ENCODE results near the gene C3orf33. TPM values are rescaled to one million over a fixed set of nuclear protein-coding genes. Genes with fewer than 3 reads are reported as not detected.

The C3orf33 gene
- total and polyA plus RNA-seq, 9 of the 15 experiments (the other 6 are each of a cell fraction or from before 2014, with no cell fraction given), result 4.1 to 10.2 (median 6.0) TPM

DNA sequence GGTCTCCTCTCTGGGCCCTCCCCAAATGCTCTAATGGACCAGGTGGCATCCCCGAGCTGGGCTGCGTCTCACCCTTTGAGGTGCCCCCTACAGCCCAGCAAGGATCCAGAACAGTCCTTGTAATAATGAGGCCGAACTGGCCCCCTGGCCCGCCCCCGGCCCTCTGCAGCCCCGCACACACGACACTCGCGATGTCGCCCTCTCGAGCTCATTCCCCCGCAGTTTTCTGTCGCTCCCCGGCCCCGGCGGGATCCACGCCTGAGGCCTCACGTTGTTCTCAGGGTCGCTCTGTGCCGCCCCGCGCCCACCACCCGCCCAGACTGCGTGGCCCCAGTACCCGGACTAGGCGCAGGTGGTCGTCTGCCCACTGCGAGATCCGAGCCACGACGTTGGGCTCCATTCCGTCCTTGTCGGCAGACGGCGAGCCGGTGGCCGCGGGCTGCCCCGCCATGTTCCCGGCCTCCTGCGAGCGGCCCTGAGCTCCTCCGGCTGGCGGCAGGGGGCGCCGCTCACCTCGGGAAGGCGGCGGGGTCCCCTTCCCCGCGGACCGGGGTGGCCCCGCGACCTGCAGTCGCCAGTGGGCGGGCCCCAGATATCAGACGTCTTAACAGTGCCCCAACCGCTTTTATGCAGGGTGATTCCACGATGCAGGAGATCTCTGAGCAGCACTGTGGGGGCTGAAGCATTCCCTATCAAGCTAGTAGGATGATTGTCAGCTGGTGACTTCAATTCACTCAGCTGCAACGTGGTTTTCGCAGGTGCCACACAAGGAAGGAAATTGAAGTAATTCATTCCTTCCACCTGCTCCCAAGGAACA, at the start of gene C3orf33 (continued):
- TF ChIP-seq HDAC3 (IDR thresholded peaks at IDR 0.05; ENCODE audit: borderline replicate concordance, partially characterized antibody) (no peak), BHLHE40 (IDR thresholded peaks at IDR 0.05; ENCODE audit: low read length) (no peak), YY1 (IDR thresholded peaks at IDR 0.05; ENCODE audit: borderline replicate concordance in 1 of 3, control insufficient read depth in 1 of 3, extremely low read depth in 1 of 3, insufficient read depth in 3 of 3, insufficient read length in 1 of 3, insufficient replicate concordance in 2 of 3, low read depth in 1 of 3, low read length in 2 of 3) (peak; percentile 70 to 95 (median 92)), C11orf30 (IDR thresholded peaks at IDR 0.05; ENCODE audit: low read depth) (peak; percentile 24; the same call in 1 of the 2 replicates), NCOA6 (IDR thresholded peaks at IDR 0.05) (no peak), CCAR2 (IDR thresholded peaks at IDR 0.05; ENCODE audit: low read depth, low read length) (no peak), RB1 (IDR thresholded peaks at IDR 0.05; ENCODE audit: low read depth) (peak; percentile 94), MYBL2 (IDR thresholded peaks at IDR 0.05; ENCODE audit: low read depth) (no peak), MYBL2 (CRISPR knock-in tag; IDR thresholded peaks at IDR 0.05; ENCODE audit: borderline replicate concordance) (no peak), HEY1 (CRISPR knock-in tag; IDR thresholded peaks at IDR 0.05; ENCODE audit: borderline replicate concordance) (no peak), ETV6 (IDR thresholded peaks at IDR 0.05; ENCODE audit: borderline replicate concordance in 1 of 2, low read depth in 2 of 2, low read length in 1 of 2) (no peak), ETV6 (CRISPR knock-in tag; IDR thresholded peaks at IDR 0.05; ENCODE audit: borderline replicate concordance) (no peak), EGR1 (conservative IDR thresholded peaks at IDR 0.05) (peak; percentile 36), LARP7 (IDR thresholded peaks at IDR 0.05) (no peak), EZH2 (IDR thresholded peaks at IDR 0.05; ENCODE audit: borderline replicate concordance, low read depth, low read length) (no peak)
- TF ChIP-seq, protein P1, sequence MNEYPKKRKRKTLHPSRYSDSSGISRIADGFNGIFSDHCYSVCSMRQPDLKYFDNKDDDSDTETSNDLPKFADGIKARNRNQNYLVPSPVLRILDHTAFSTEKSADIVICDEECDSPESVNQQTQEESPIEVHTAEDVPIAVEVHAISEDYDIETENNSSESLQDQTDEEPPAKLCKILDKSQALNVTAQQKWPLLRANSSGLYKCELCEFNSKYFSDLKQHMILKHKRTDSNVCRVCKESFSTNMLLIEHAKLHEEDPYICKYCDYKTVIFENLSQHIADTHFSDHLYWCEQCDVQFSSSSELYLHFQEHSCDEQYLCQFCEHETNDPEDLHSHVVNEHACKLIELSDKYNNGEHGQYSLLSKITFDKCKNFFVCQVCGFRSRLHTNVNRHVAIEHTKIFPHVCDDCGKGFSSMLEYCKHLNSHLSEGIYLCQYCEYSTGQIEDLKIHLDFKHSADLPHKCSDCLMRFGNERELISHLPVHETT (CRISPR knock-in tag; conservative IDR thresholded peaks at IDR 0.05 in 1 of 2, IDR thresholded peaks at IDR 0.05 in 1 of 2), result peak in 1 of 2 experiments; percentile 84; a peak in 2 of 4 replicates
- TF ChIP-seq, protein P2, sequence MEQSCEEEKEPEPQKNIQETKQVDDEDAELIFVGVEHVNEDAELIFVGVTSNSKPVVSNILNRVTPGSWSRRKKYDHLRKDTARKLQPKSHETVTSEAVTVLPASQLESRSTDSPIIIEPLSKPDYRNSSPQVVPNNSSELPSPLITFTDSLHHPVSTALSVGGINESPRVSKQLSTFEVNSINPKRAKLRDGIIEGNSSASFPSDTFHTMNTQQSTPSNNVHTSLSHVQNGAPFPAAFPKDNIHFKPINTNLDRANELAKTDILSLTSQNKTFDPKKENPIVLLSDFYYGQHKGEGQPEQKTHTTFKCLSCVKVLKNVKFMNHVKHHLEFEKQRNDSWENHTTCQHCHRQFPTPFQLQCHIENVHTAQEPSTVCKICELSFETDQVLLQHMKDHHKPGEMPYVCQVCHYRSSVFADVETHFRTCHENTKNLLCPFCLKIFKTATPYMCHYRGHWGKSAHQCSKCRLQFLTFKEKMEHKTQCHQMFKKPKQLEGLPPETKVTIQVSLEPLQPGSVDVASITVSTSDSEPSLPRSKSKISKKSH (CRISPR knock-in tag; IDR thresholded peaks at IDR 0.05), result no peak
